ENCODE measurements around the gene TAS2R30. TPM values are rescaled to one million over a fixed set of nuclear protein-coding genes. Genes with fewer than 3 reads are reported as not detected.

The TAS2R30 gene
- total and polyA plus RNA-seq, 9 of the 15 experiments (the other 6 are each of a cell fraction or from before 2014, with no cell fraction given) = 0.11 to 4.0 (median 0.99) TPM; not detected in 3

DNA sequence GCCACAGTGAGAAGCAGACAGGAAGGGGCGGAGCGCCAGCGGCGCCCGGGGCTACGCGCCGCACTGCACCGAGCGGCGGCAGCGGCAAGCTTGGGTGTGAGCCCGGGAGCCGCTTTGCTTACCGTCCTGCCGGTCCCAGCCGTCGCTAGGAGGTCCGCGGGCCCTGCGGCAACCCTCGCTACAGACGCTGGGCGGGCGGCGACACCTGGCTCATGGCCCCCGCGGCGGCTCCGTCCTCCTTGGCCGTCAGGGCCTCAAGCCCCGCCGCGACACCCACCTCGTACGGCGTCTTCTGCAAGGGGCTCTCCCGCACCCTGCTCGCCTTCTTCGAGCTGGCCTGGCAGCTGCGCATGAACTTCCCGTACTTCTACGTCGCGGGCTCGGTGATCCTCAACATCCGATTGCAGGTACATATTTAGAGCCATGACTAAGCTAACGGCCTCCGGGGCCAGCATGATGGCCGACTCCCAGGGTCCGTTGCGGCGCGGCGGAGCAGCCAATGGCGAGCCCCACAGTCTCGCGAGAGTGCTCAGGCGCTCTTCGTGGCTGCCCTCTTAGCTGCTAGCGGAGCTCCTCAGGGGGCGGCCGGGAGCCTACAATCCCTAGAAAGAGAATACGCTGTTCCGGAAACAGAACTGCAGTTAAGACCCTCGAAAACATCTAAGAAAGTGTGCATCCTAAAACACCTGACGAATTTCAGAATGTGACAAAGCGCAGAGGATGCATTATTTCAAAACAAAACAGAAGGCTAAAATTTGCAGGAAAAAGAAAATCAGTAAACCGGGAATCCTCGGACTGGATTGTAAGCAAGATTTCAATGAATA is 36.9 kb upstream of the TAS2R30 start, which contains the start of gene SMIM10L1 (continued):
- TF ChIP-seq, protein P1, sequence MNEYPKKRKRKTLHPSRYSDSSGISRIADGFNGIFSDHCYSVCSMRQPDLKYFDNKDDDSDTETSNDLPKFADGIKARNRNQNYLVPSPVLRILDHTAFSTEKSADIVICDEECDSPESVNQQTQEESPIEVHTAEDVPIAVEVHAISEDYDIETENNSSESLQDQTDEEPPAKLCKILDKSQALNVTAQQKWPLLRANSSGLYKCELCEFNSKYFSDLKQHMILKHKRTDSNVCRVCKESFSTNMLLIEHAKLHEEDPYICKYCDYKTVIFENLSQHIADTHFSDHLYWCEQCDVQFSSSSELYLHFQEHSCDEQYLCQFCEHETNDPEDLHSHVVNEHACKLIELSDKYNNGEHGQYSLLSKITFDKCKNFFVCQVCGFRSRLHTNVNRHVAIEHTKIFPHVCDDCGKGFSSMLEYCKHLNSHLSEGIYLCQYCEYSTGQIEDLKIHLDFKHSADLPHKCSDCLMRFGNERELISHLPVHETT (CRISPR knock-in tag; conservative IDR thresholded peaks at IDR 0.05 in 1 of 2, IDR thresholded peaks at IDR 0.05 in 1 of 2) = peak in 1 of 2 experiments; percentile 44; a peak in 1 of 4 replicates
- no peak for TF ChIP-seq NFXL1 (CRISPR knock-in tag; IDR thresholded peaks at IDR 0.05)
- TF ChIP-seq, protein P2, sequence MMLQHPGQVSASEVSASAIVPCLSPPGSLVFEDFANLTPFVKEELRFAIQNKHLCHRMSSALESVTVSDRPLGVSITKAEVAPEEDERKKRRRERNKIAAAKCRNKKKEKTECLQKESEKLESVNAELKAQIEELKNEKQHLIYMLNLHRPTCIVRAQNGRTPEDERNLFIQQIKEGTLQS (IDR thresholded peaks at IDR 0.05) = 0 out of 2 replicates have a peak, but pooled peaks have one; percentile 24
- TF ChIP-seq, protein P2 (CRISPR knock-in tag; conservative IDR thresholded peaks at IDR 0.05) = no peak
- TF ChIP-seq BMI1 (IDR thresholded peaks at IDR 0.05; ENCODE audit: low read length) = no peak

DNA sequence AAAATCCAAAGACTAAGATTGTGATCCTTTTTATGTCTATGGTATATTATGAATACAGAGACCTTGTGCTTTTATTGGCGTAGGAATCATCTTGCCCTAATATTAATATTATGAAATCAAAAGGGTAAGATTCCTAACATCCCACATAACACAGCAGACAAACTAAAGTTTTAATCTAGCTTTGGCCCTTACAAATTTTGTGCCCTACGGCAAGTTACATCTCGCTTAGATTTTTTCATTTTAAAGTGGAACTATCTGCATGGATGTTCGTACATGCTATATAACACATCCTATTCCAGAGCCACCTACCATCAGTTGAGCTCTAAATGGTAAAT is 36.3 kb upstream of the TAS2R30 start:
- WGBS (ENCODE audit: insufficient coverage, low coverage, missing lambda C conversion rate) = 0% methylated on average over 4 of the region's 4 CpGs
- peaks cover 87% of the 10 kb centered on the region for H3K79me2 ChIP-seq (ENCODE audit: control insufficient read depth, insufficient read depth, low read length)
- intact Hi-C loops (cut with micrococcal nuclease) = no loop called here
- peak overlapping the region; percentile 94 for H2AFZ ChIP-seq (ENCODE audit: low read depth, low read length)
- H3K4me3 ChIP-seq = peak overlapping the region; percentile 50
- H4K20me1 ChIP-seq (replicated peaks; ENCODE audit: control insufficient read depth, insufficient read depth, low read length) = 0 out of 2 replicates have a peak, but pooled peaks cover 5% of the 10 kb centered on the region
- DNase-seq (ENCODE audit: extremely low read depth in 1 of 4, low spot score in 3 of 4) = no peak
- peaks cover 6 to 14% of the 10 kb centered on the region in 2 experiments; a peak in 4 of 5 replicates for H3K4me1 ChIP-seq (replicated peaks in 1 of 2; ENCODE audit: control insufficient read depth in 2 of 2, insufficient read depth in 2 of 2, low read length in 2 of 2)
- FAIRE-seq = no peak
- ChIA-PET POLR2A (interaction anchor here (0.6 to 2.1 kb wide), 4 partner anchors 8 to 63 kb away, joined by 3 to 12 read pairs (median 6); no protein-coding TSS in a partner anchor), CTCF (ENCODE audit: low intra/inter-chr PET ratio) (no interaction called here)
- TF ChIP-seq, protein P3, sequence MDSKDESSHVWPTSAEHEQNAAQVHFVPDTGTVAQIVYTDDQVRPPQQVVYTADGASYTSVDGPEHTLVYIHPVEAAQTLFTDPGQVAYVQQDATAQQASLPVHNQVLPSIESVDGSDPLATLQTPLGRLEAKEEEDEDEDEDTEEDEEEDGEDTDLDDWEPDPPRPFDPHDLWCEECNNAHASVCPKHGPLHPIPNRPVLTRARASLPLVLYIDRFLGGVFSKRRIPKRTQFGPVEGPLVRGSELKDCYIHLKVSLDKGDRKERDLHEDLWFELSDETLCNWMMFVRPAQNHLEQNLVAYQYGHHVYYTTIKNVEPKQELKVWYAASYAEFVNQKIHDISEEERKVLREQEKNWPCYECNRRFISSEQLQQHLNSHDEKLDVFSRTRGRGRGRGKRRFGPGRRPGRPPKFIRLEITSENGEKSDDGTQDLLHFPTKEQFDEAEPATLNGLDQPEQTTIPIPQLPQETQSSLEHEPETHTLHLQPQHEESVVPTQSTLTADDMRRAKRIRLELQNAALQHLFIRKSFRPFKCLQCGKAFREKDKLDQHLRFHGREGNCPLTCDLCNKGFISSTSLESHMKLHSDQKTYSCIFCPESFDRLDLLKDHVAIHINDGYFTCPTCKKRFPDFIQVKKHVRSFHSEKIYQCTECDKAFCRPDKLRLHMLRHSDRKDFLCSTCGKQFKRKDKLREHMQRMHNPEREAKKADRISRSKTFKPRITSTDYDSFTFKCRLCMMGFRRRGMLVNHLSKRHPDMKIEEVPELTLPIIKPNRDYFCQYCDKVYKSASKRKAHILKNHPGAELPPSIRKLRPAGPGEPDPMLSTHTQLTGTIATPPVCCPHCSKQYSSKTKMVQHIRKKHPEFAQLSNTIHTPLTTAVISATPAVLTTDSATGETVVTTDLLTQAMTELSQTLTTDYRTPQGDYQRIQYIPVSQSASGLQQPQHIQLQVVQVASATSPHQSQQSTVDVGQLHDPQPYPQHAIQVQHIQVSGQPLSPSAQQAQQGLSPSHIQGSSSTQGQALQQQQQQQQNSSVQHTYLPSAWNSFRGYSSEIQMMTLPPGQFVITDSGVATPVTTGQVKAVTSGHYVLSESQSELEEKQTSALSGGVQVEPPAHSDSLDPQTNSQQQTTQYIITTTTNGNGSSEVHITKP (IDR thresholded peaks at IDR 0.05; ENCODE audit: partially characterized antibody) = peak; percentile 44
- TF ChIP-seq ZNF445 (CRISPR knock-in tag; IDR thresholded peaks at IDR 0.05; ENCODE audit: low read depth) = no peak
- peak overlapping the region; percentile 99 for H3K27ac ChIP-seq (ENCODE audit: extremely low read depth, low read depth, low read length)
- no peaks in the 10 kb centered on the region for H3K9me1 ChIP-seq (ENCODE audit: control insufficient read depth, insufficient read depth, low read length)
- H3K36me3 ChIP-seq (ENCODE audit: control insufficient read depth, insufficient read depth, low read length) = peaks cover 42% of the 10 kb centered on the region; the same call in 2 of the 3 replicates
- peak overlapping the region; percentile 97 to 98 for H3K9ac ChIP-seq (ENCODE audit: insufficient read depth in 1 of 2, low read depth in 2 of 2, low read length in 2 of 2)
- H3K27me3 ChIP-seq (ENCODE audit: control insufficient read depth in 2 of 2, insufficient read depth in 2 of 2, low read length in 2 of 2) = no peaks in the 10 kb centered on the region
- no TSS peak for BruUV-seq (replicated peaks)
- peak overlapping the region; percentile 87 for H3K4me2 ChIP-seq (ENCODE audit: insufficient read depth, low read length)
- in situ Hi-C loops (cut with MboI) = no loop called here
- no peak for ATAC-seq
- no peaks in the 10 kb centered on the region for H3K9me3 ChIP-seq (replicated peaks; ENCODE audit: control insufficient read depth, insufficient read depth, low read depth, low read length)
